GM19239 (cell line): ENCODE results near the gene IL1RL2.

Experiments
- DNase-seq: peaks from one replicate; pipeline ENCODE4 v3.0.0; 2011; ENCODE audit warnings: low spot score; ENCODE audit not compliant: insufficient read length
- FAIRE-seq: peaks from 2 replicates; lab custom pipeline; 2011; peaks lifted over from hg19 to GRCh38; lab: Jason Lieb, UNC

Gene IL1RL2

GRCh38 chr2:102258025-102258385 lies 71.2 kb downstream of the IL1RL2 start:
- DNase-seq (no peak), FAIRE-seq (no peak)

DNA sequence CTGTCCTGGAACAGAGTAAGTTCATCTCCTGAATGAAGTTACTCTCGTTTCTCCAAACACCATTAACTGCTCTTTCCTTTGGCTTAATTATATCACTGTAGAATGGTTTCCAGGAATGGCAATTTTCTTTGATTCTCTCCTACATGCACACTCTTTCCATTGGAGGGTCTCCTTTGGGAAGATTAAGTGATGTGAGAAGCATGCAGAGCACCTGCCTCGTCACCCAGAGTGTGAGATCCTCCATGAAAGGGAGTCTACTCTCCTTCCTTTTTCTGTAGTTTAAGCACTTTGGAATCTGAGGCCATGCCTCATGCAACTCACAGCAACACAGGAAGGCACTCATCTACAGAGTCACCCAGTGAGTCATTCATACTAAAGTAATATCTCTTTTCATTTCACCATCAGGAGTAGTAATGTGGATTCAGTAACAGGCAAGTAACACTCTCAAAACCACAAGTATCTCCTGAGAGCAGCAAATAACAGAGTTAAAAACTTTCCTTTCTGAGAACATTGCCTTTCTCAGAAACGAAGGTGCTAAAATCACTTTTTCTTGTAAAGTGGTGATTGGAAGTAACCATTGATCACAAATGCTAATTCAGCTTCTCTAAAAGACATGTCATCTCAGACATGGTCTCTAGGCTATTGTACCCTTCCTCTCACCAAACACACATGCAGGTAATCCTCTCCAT lies 71.7 kb downstream of the IL1RL2 start:
- DNase-seq, result no peak

DNA sequence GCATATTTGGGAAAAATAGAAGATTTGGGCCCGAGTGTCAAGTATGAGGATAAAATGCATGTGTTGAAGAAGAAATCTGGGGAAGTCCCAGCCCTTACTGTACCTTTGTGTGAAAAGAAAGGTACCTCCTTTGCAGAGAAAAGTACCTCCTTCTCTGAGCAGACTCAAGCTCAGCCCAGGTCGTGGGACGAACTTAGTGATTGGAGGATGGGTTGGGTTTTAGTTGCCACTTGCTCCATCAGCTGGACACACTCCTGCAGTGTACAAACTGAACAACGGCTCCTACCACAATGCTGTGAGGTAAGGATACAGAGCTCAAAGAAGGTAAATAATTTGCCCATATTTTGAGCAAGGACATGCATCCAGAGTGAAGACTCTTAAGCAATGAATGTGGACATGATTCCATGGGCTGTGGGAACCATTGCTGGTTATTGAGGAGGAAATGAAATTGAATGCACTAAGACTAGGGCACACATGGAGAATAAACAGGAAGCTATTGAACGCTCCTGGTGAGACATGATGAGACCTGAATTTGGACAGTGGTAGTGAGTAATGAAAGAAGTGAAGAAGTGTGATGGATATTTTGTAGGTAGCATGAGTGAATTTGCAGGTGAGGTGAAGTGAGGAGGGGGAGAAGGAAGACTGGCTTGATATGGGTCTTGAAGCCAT lies 74.8 kb downstream of the IL1RL2 start:
- no peak for FAIRE-seq
- DNase-seq, result no peak

More for the DNA sequence above, 71.7 kb downstream of the IL1RL2 start:
- FAIRE-seq, result no peak

DNA sequence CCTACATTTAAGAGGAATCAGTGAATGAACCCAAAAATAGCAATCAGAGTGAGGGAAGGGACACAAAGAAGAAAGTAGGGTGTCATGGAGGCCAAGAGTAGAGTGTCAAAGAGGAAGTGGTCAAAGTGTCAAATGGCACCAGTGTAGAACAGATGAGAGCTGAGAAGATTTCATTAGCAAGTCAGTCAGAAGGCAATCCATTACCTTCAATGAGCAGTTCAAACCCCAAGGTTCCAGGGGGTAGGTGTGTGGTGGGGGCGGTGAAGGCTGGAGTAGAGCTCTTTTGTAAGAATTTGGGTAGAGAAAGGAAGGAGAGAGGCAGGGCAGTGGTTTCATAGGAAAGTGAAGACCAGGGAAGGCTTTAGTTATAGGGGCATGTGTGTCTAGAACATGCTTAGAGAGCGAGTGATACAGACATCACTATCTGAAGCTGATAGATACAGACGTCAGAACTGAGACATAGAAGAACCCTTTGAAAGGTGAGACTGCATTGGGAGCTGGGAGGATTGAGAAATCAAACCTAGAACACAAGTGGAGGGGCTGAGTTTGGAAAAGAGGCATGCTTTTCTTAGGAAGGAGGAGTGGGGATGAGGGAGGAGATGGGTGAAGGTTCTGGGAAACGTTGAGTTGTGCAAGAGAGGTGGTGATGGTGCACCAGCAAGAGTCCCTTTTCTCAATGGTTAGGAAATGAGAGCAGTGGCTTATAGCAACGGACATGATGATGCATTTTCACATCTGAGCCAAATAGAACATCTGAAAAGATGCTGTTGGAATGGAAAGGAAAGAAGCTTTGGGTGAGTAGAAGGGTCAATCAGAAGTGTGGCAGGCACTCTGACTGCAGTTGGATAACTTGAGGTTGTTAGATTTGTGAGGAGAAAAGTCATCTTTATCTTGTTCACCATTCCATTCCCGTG lies 75.7 kb downstream of the IL1RL2 start:
- DNase-seq (no peak), FAIRE-seq (no peak)

DNA sequence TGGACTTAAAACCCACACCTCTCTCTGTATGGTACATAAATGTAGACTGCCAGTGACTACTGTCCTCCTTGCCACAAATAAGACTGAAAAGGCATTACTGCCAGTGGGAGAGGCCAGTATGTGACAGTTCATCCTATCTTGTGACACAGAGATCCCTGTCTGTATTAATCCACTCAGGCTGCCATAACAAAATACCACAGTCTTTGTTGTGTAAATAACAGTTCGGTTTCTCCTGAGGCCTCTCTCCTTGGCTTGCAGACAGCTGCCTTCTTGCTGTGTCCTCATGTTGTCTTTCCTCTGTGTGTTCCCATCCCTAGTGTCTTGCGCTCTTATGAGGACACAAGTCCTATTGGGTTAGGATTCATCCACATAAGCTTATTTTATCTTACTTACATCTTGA lies 78.1 kb downstream of the IL1RL2 start:
- DNase-seq (no peak), FAIRE-seq (no peak)

GRCh38 chr2:102266204-102266603 lies 79.4 kb downstream of the IL1RL2 start:
- DNase-seq (no peak), FAIRE-seq (no peak)

DNA sequence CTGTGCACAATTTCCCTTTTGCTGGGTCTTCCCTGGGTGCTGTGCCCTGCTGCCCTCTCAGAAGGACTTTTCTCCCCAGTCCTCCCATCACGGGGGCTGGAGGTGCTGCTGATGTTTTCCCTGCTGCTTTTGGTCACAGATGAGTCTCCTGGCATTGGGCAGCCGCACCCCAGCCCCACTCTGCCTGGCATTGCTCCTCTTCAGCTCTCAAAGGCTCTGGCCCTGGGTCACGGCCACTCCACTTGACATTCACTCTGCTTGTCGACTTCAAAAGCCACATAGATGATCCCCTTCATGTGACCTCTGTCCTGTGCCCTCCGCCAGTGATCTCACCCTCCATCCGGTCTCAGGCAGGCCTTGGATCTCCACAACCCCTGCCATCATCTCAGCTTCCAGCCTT lies 81.0 kb downstream of the IL1RL2 start:
- FAIRE-seq, result no peak
- DNase-seq, result no peak

DNA sequence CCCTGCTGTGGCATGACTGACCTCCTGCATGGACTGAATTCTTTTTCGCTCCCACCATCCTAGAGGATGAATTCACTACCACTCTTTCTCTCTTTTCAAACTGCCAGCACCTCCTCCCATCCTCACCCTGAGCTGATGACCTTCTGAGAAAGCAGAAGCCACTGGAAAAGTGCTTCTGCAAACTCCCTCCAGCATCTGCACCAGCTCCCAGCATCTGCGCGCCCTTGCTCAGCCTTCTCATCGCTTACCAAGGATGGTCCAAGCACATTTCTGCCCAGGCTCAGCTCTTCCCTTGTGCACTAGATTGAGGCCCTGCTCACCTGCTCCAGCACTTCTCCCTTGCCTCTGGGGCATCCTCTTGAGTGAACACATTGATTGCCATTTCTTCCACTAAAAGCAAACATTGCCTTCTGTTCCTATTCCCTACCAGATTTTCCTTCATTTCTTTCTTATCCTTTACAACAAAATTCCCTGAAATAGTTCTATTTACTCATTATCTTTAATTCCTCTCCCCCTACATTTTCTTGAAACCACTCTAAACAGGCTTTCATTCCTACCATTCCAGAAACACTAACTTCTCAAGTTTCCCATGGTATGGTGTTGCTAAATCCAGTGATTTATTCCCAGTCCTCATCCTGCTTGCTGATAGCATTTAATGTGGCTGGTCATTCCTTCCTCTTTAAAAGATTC lies 81.8 kb downstream of the IL1RL2 start:
- no peak for FAIRE-seq
- DNase-seq, result no peak

DNA sequence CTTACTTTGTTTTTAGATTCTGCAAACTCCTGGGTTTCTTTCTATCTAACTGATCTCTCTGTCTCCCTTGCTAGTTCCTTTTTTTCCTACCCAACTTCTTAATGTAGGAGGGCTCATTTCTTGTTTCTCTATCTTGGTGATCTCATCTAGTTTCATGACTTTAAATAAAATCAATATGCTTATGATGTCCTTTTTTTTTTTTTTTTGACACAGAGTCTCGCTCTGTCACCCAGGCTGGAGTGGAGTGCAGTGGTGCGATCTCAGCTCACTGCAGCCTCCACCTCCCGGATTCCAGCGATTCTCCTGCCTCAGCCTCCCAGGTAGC lies 82.3 kb downstream of the IL1RL2 start:
- FAIRE-seq, result no peak

DNA sequence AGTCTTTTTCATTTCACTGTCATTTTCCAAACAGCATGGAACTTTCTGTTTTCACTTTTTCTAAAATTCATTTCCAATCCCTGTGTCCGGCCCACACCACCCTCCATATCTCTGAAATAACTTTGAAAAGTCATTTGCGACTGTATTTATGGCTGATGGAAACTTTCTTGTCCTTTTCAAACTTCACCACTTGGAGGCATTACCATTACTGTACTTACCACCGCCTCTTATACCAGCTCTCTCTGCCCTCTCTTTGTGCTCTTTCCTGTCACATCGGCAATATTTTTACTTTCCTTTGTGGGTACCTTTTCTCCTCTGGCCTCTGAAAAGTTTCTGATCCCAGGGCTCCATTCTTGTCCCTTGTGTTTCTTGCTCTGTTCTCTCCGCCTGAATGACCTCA lies 85.0 kb downstream of the IL1RL2 start:
- no peak for DNase-seq
- no peak for FAIRE-seq

More for the DNA sequence above, 82.3 kb downstream of the IL1RL2 start:
- no peak for DNase-seq

DNA sequence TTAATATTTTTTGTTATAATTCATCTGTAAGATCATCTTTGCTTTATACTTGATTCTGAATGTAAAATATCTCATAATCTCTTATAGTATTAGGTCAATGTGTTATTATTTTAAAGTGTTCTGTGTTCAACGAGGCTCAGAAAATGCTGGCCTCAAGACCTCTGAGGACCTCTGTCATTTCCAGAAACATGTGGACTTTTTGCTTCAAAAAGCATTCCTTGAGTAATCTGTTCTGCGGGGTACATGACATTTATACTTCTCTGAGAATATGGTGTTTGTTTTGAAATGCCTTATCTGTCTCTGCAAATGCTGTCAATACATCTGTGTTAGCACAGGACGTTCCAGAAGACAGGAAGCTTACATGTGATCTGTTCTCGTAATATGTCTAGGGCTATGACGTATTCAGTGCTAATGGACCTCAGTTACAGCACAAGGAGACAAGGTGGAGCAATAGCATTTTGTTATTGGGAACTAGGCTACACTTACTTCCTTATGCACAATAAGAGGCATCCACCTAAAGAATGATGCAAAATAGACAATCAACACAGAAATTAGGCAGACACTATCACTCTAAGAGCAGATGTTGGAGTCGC lies 86.9 kb downstream of the IL1RL2 start:
- FAIRE-seq (no peak), DNase-seq (no peak)

DNA sequence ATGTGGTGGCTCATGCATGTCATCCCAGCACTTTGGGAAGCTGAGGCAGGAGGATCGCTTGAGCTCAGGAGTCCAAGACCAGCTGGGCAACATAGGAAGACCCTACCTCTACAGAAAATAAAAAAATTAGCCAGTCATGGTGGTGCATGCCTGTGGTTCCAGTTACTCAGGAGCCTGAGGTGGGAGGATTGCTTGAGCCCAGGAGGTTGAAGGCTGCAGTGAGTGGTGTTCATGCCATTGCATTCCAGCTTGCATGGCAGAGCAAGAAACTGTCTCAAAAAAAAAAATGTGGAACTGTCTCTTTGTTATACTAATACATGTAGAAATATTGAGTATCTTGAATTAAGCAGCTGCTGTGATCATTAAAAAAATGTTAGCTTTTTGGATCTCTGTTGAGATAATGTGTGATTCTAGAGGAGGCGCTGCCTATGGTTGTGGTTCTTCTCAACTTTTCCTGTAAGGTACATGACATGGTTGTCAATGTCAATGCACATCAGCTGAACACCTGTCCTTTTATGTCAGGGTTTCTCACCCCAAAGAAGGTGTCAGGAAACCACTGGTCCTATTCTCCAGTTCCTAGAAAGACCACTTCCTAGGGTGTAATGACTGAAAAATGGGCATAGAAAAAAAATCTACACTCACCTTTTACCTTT lies 89.9 kb downstream of the IL1RL2 start:
- FAIRE-seq, result no peak
- no peak for DNase-seq

- DNase-seq (no peak), FAIRE-seq (no peak)
Measured at GRCh38 chr2:102277202-102277700, 90.4 kb downstream of the IL1RL2 start.

- FAIRE-seq, result no peak
- DNase-seq, result no peak
Measured at GRCh38 chr2:102278720-102279390, 92.0 kb downstream of the IL1RL2 start.

DNA sequence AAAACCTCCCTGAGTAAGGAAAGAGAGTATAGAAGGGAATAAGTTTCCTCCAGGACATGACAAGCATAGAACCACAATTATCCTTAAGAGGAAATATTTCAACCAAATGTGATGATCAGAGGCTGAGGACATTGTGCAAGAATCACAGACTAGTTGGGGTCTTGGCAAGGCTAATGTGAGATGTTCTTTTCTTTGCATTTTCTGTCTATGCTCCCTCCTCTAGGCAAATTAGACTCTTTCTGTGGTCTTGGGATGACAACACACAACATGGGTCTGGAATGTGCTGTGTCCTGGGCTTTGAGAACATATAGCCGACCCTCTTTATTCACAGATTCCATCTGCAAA lies 92.5 kb downstream of the IL1RL2 start:
- DNase-seq (no peak), FAIRE-seq (no peak)

- no peak for DNase-seq
- no peak for FAIRE-seq
Measured at GRCh38 chr2:102282678-102283091, 95.9 kb downstream of the IL1RL2 start.

GRCh38 chr2:102283996-102284395 lies 97.2 kb downstream of the IL1RL2 start:
- FAIRE-seq, result no peak
- DNase-seq, result no peak

DNA sequence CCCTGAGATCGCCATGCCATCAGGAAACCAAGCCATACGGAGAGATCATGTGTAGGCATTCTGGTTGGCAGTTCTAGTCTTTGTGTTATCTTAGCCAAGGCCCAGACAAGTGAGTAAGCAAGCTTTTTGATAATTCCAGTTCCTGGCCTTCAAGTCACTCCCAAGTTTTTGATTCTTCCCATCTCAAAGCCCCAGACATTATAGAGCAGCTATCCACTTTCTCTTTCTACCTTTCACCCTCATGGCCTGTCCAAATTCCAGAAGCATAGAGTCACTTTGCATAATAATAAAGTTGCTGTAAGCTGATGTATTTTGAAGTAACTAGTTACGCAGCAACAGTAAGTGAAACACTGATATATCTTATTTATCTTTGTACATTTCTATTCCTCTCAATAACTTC lies 97.8 kb downstream of the IL1RL2 start:
- FAIRE-seq, result no peak
- DNase-seq, result no peak

DNA sequence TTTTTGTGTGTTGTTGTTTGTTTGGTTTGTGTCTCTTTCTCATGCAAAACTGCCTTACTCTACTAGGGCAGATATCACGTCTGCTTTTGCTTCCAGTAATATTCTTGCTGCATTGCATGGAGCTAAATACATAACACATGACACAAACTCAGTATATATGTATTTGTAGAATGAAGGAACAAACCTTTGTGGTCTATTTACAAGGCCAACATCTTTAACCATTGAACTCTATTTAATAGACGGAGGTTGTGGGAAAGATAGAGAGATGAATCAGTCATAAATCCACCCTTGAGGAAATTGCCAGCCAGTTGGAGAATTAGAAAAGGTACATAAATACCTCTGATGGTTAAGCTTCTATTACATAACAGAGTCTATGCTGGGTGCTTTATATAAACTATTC lies 98.5 kb downstream of the IL1RL2 start:
- no peak for FAIRE-seq

More for the DNA sequence above, 98.5 kb downstream of the IL1RL2 start:
- DNase-seq, result no peak
